ENCODE results near the gene AVPR2. TPM values are rescaled to one million over a fixed set of nuclear protein-coding genes. Genes with fewer than 3 reads are reported as not detected.

Gene AVPR2
- total and polyA plus RNA-seq, 9 of the 15 experiments (the other 6 are each of a cell fraction or from before 2014, with no cell fraction given): not detected

- Histone ChIP-seq H4K20me1 (replicated peaks; ENCODE audit: control insufficient read depth, insufficient read depth, low read length) (no peaks in the 10 kb centered on the region), H3K4me3 (no peak overlapping the region), H3K9me3 (replicated peaks; ENCODE audit: control insufficient read depth, insufficient read depth, low read depth, low read length) (no peaks in the 10 kb centered on the region), H3K79me2 (ENCODE audit: control insufficient read depth, insufficient read depth, low read length) (peaks cover 7% of the 10 kb centered on the region; the same call in 2 of the 3 replicates), H2AFZ (ENCODE audit: low read depth, low read length) (no peak overlapping the region), H3K27ac (ENCODE audit: extremely low read depth, low read depth, low read length) (no peak overlapping the region), H3K4me2 (ENCODE audit: insufficient read depth, low read length) (no peak overlapping the region), H3K4me1 (replicated peaks in 1 of 2; ENCODE audit: control insufficient read depth in 2 of 2, insufficient read depth in 2 of 2, low read length in 2 of 2) (peaks cover 14 to 78% of the 10 kb centered on the region in 2 experiments), H3K9me1 (ENCODE audit: control insufficient read depth, insufficient read depth, low read length) (no peaks in the 10 kb centered on the region), H3K36me3 (ENCODE audit: control insufficient read depth, insufficient read depth, low read length) (peaks cover 42% of the 10 kb centered on the region; the same call in 2 of the 3 replicates), H3K27me3 (ENCODE audit: control insufficient read depth in 2 of 2, insufficient read depth in 2 of 2, low read length in 2 of 2) (no peaks in the 10 kb centered on the region), H3K9ac (ENCODE audit: insufficient read depth in 1 of 2, low read depth in 2 of 2, low read length in 2 of 2) (peak overlapping the region in 1 of 2 experiments; percentile 75; a peak in 2 of 4 replicates)
- in situ Hi-C loops (cut with MboI) (no loop called here), intact Hi-C loops (cut with micrococcal nuclease) (loop anchor here (2.0 kb wide), 1 partner anchor 181 kb away; the partner anchor contains the start of gene PLXNB3)
- ChIA-PET POLR2A (interaction anchor here (0.7 to 2.0 kb wide), 8 partner anchors 10 to 72 kb away, joined by 3 to 17 read pairs (median 4); partner anchors contain the start of gene TMEM187), CTCF (ENCODE audit: low intra/inter-chr PET ratio) (interaction anchor here (1.0 to 1.2 kb wide), 2 partner anchors 74 to 1004 kb away, joined by 5 to 6 read pairs; no protein-coding TSS in a partner anchor)
- ATAC-seq (no peak), FAIRE-seq (no peak), DNase-seq (ENCODE audit: extremely low read depth in 1 of 4, low spot score in 3 of 4) (no peak)
- 86% methylated on average over 13 of the region's 24 CpGs for WGBS (ENCODE audit: insufficient coverage, low coverage, missing lambda C conversion rate)
- BruUV-seq (replicated peaks): no TSS peak
- TF ChIP-seq SMC3 (conservative IDR thresholded peaks at IDR 0.05; ENCODE audit: insufficient read depth, low read depth, low read length) (no peak), POLR2AphosphoS5 (IDR thresholded peaks at IDR 0.05; ENCODE audit: control insufficient read depth, insufficient read depth, low read depth, low read length) (peak; percentile 21; the same call in 1 of the 2 replicates), POLR2G (IDR thresholded peaks at IDR 0.05; ENCODE audit: low read depth, low read length) (peak; percentile 71), KDM5B (IDR thresholded peaks at IDR 0.05; ENCODE audit: insufficient replicate concordance, low read depth, low read length) (no peak), XRCC3 (IDR thresholded peaks at IDR 0.05) (no peak), ZNF408 (CRISPR knock-in tag; IDR thresholded peaks at IDR 0.05; ENCODE audit: low read depth) (no peak), E4F1 (CRISPR knock-in tag; IDR thresholded peaks at IDR 0.05; ENCODE audit: borderline replicate concordance) (no peak), CUX1 (CRISPR knock-in tag; IDR thresholded peaks at IDR 0.05) (no peak), ZNF23 (CRISPR knock-in tag; IDR thresholded peaks at IDR 0.05) (no peak)
Measured at GRCh38 chrX:153945956-153946943, 41.8 kb downstream of the AVPR2 start.

Measured in K562 (cell line).